Urothelium cell line (cell line): ENCODE data around the gene ADCY7.
"Not testable (repeated sequence)": the region's sequence is repeated elsewhere in the genome, so short reads cannot be mapped to it uniquely, and the experiment has no call there.

Experiments used
- DNase-seq: peaks from one replicate; pipeline ENCODE4 v3.0.0; 2011; ENCODE audit warnings: low spot score, mixed read lengths
- FAIRE-seq: peaks from 2 replicates; lab custom pipeline; 2011; peaks lifted over from hg19 to GRCh38; lab: Jason Lieb, UNC

ADCY7 gene

GRCh38 chr16:50266337-50267091 is at the start of gene ADCY7:
Gene ADCY7 (plus strand): TSS chr16:50266551. CDS start chr16:50288180, 21,629 bp downstream.
- FAIRE-seq (peak; percentile 95), DNase-seq (peak; percentile 90)

- DNase-seq: no peak
- no peak for FAIRE-seq
Observed at GRCh38 chr16:50219402-50219975, 46.9 kb upstream of the ADCY7 start.

DNA sequence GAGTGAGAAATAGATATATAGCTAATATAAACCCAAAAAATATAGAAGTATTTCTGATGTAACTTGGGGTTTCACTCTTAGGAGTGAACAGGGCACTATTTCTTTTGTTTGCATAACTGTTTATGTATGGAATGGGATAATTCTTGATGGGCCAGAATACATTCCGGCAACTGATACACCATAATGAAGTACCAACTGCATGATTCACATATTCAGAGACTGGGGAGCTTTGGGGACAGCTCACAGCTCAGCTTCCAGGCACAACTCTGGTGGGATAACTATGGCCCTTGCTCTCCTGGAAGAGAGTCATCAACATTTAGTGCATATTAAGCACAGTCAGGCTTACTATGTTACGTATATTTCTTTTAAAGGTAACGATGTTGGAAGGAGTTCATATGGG is 42.1 kb upstream of the ADCY7 start:
- DNase-seq (no peak), FAIRE-seq (no peak)

DNA sequence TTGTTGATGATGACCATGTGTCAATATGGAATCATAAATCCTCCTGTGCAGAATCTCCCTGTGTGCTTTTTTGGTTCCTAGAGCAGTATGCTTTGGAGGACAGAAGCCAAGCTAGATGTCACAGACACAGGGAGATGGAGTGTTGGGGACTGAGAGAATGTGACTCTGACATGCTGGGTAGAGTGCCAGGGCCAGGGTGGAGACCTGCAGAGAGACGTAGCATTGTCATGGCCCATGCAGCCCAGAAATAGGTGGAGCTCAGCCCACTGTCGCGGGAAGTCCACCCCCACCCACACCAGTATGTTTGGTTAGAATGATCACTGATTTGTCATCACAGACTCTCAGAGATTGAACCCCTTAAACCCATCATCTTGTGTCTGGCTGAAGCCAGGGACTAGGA is 39.2 kb upstream of the ADCY7 start:
- DNase-seq (no peak), FAIRE-seq (no peak)

- FAIRE-seq (no peak), DNase-seq (no peak)
Observed at GRCh38 chr16:50227665-50228064, 38.7 kb upstream of the ADCY7 start.

DNA sequence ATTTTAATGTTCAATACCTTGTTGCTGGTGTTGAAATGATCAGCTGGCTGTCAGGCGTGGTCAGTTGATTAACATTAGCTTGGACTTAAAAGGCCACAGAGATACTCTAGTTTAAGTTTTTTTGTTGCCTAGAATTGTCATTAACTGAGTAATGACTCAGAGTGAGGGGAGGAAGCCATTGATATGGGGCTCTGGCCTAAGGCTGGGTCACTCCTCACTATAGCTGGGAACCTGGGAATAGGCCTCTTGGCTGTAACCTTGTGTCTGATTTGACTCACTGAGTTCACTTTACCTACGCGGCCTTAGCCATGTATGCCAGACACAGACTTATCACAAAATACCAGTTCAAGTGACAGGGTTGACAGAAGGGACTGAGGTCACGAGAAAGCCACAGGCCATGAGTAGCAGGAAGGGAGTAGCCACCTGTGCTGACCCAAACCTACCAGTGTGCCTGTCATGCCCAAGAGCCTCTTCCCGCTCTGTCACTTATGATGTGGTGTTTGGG is 37.9 kb upstream of the ADCY7 start:
- DNase-seq: no peak
- no peak for FAIRE-seq

DNA sequence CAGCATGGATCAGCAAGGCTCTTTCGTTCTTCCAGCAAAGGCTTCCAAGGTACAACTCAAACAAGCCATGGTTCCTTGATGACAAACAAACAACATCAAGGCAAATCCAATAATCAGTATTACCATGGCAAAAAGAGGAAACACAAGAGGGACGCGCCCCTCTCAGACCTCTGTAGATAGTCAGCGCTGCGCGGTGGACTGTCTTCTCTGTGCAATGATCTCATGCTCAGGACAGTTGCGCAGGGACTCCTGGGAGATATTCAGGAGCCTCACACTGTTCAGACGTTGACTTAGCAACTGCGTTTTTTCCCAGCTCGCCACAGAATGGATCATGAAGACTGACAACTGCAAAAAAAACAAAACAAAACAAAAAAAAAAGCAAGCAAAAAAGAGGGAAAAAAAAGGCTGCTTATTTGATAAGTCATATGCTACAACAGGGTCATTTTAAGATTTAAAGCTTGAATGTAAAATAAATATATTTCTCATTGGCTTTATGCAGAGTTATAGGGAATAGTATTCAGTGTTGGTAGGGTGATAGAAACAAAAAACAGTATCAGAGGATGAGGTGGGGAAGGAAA is 37.1 kb upstream of the ADCY7 start:
- DNase-seq (no peak), FAIRE-seq (no peak)

GRCh38 chr16:50234771-50235556 is 31.4 kb upstream of the ADCY7 start:
- FAIRE-seq: no peak

GRCh38 chr16:50235581-50235980 is 30.8 kb upstream of the ADCY7 start:
- DNase-seq: no peak
- no peak for FAIRE-seq

More at GRCh38 chr16:50234771-50235556, 31.4 kb upstream of the ADCY7 start:
- no peak for DNase-seq

DNA sequence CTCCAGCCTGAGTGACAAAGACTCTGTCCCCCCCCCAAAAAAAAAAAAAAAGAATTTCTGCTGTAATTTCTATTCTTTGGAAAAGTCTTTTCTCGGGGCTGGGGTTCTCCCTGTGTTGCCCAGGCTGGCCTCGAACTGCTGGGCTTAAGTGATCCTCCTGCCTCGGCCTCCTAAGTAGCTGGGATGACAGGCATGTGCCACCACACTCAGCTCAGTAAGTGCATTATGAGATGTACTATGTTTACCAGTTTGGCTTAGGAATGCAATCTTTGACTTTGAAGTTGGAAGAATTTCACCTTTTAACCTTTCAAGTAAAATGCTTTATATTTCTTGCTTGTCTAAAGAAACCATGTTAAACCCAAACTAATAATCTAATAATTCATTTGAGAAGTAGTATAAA is 28.0 kb upstream of the ADCY7 start:
- DNase-seq (no peak), FAIRE-seq (no peak)

- FAIRE-seq: no peak
- no peak for DNase-seq
Observed at GRCh38 chr16:50238868-50239301, 27.5 kb upstream of the ADCY7 start.

GRCh38 chr16:50243024-50243423 is 23.3 kb upstream of the ADCY7 start:
- FAIRE-seq, DNase-seq: not testable (repeated sequence)

GRCh38 chr16:50244140-50244503 is 22.2 kb upstream of the ADCY7 start:
- DNase-seq: no peak
- FAIRE-seq: no peak

DNA sequence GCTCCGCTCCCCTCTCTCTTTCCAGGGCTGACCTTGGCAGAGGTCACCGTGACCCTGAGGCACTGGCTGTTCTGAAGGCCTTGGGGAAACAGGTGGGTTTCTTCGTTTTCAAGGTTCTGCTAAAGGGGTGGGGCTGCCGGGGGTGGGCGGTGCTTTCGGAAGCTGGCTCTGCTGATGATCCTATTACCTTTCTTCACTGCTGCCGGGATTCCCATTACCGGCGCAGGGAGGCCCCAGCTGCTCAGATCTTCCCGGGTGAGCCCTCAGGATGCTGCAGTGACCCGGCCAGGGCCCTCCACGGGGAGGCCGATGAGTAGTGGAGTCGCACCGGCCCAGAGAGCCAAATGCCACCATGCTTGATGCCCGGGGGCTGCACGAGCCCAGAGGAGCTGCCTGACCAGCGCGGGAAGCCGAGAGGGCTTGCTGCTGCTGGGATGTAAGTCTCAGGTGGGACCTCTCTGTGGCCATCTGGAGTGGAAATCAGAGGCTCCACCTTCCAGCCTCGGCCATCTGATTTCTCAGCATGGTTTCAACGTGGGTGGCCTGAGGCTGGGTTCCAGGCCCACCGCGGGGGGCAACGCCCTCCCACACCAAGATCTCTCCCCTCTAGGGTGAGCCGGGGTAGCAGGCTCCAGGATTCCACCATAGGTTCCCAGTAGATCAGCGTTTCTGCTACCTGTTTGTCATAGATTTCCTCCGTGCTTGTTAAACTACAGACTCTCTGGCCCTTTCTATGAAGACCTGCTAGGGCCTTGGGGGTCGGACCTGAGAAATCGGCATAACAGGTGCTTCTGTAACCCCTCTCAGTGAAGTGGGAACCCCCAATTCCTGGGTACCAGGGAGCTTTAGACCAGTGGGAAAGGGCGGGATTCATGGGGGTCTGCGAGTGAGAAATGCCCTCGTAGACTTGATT is 21.6 kb upstream of the ADCY7 start:
- DNase-seq (no peak), FAIRE-seq (no peak)

DNA sequence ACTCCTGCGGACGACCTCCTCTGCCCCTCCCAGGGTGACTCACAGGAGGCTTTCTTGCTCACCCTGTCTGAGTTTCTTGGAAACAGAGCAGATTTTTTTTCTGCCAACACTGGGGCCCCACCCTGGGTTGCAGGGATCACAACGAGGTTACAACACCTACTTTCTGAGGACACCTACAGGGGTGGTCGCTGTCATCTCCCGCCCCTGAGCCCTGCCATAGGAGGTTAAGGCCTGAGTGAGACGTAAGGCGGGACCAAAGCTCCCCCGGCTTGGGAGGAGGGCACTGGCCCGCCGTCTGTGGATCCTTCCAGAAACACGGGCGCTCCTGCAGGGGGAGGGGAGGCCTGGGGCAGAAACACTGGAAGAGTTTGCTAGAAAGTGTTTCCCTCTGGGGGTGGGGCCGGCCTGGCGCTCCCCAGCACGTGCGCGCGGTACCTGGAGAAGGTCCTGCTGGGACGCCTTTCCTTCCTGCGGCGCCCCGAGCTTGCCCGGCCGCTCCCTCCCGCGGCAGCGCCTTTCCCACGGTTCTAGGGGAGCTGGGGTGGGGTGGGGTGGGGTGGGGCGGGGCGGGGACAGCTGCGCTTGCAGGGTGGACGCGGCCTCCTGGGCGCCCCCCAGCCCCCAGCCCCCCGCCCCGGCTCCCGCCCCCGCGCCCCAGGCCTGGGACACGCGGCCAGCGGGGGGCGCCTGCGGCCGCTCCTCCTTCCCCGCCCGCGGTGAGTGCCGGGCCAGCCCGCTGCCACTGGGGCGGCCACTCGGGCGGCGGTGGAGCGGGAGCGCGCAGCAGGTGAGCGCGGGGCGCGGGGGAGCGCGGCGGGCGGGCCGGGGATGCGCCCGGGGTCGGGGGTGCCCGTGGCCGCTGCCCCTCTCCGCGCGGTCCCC is 20.7 kb upstream of the ADCY7 start:
- DNase-seq: peak; percentile 85
- no peak for FAIRE-seq

GRCh38 chr16:50246299-50247122 is 19.8 kb upstream of the ADCY7 start:
- DNase-seq (no peak), FAIRE-seq (no peak)

DNA sequence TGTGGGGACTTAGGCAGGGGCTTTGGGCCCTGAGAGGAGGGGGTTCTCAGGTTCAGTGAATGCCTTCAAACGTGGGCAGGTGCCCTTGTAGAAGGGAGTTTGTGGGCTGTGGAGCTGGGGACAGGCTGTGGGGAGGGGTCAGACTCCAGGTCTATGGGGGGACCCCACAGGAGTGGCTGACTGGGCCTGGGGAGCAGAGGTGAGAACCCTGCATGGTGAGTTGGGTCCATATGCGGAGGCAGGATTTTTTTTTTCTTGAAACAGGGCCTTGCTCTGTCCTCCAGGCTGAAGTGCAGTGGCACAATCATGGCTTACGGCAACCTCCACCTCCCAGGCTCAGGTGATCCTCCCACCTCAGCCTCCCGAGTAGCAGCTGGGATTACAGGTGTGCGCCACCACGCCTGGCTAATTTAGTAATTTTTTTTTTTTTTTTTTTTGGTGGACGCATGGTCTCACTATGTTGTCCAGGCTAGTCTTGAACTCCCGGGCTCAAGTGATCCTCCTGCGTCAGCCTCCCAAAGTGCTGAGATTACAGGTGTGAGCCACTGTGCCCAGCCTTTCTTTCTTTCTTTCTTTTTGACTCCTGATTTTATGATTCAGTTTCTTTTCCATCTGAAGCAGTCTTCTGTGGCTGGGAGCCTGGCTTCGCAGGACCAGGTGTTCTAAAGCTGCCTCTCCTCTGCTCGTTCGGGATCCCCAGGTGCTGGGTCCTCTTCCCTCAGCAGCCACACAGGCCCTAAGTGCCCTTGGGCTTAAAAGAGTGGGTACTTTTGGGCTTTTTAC is 19.0 kb upstream of the ADCY7 start:
- no peak for FAIRE-seq
- DNase-seq: no peak
